ENCODE measurements around the gene MAPK11.
"Not testable (repeated sequence)": the region's sequence is repeated elsewhere in the genome, so short reads cannot be mapped to it uniquely, and the experiment has no call there.

MAPK11 gene

GRCh38 chr22:50281957-50282356, 11.8 kb upstream of the MAPK11 start:
- Histone ChIP-seq H3K4me1 (ENCODE audit: insufficient read depth, low read length) (no peaks in the 10 kb centered on the region), H3K9me3 (ENCODE audit: control insufficient read depth, insufficient read depth, low read length) (no peaks in the 10 kb centered on the region), H3K9ac (ENCODE audit: low read depth, low read length) (no peak overlapping the region), H3K36me3 (ENCODE audit: insufficient read depth, low read length) (peaks cover 19% of the 10 kb centered on the region)

GRCh38 chr22:50281384-50281760, 11.2 kb upstream of the MAPK11 start:
- H3K4me1 ChIP-seq (ENCODE audit: insufficient read depth, low read length): no peaks in the 10 kb centered on the region
- peaks cover 4% of the 10 kb centered on the region; the same call in 1 of the 2 replicates for H3K9me3 ChIP-seq (ENCODE audit: control insufficient read depth, insufficient read depth, low read length)
- no peak overlapping the region for H3K9ac ChIP-seq (ENCODE audit: low read depth, low read length)
- peaks cover 19% of the 10 kb centered on the region for H3K36me3 ChIP-seq (ENCODE audit: insufficient read depth, low read length)

- Histone ChIP-seq H3K4me1 (ENCODE audit: insufficient read depth, low read length) (no peaks in the 10 kb centered on the region), H3K9ac (ENCODE audit: low read depth, low read length) (no peak overlapping the region), H3K9me3 (ENCODE audit: control insufficient read depth, insufficient read depth, low read length) (peaks cover 7% of the 10 kb centered on the region; the same call in 1 of the 2 replicates), H3K36me3 (ENCODE audit: insufficient read depth, low read length) (peaks cover 19% of the 10 kb centered on the region)
These were observed 10.7 kb upstream of the MAPK11 start for GRCh38 chr22:50280708-50281383.

- peaks cover 24% of the 10 kb centered on the region for H3K36me3 ChIP-seq (ENCODE audit: insufficient read depth, low read length)
- no peak overlapping the region for H3K9ac ChIP-seq (ENCODE audit: low read depth, low read length)
- no peaks in the 10 kb centered on the region for H3K4me1 ChIP-seq (ENCODE audit: insufficient read depth, low read length)
- peaks cover 8% of the 10 kb centered on the region; the same call in 1 of the 2 replicates for H3K9me3 ChIP-seq (ENCODE audit: control insufficient read depth, insufficient read depth, low read length)
These were observed 10.0 kb upstream of the MAPK11 start for GRCh38 chr22:50280022-50280707.

GRCh38 chr22:50278956-50279619, 8.9 kb upstream of the MAPK11 start:
- H3K9me3 ChIP-seq (ENCODE audit: control insufficient read depth, insufficient read depth, low read length): peaks cover 8% of the 10 kb centered on the region; the same call in 1 of the 2 replicates
- H3K4me1 ChIP-seq (ENCODE audit: insufficient read depth, low read length): no peaks in the 10 kb centered on the region
- peaks cover 24% of the 10 kb centered on the region for H3K36me3 ChIP-seq (ENCODE audit: insufficient read depth, low read length)
- H3K9ac ChIP-seq (ENCODE audit: low read depth, low read length): no peak overlapping the region

GRCh38 chr22:50278461-50278860, 8.3 kb upstream of the MAPK11 start:
- H3K36me3 ChIP-seq (ENCODE audit: insufficient read depth, low read length): peaks cover 24% of the 10 kb centered on the region

GRCh38 chr22:50277761-50278160, 7.6 kb upstream of the MAPK11 start:
- Histone ChIP-seq H3K9me3 (ENCODE audit: control insufficient read depth, insufficient read depth, low read length) (peaks cover 8% of the 10 kb centered on the region; the same call in 1 of the 2 replicates), H3K9ac (ENCODE audit: low read depth, low read length) (no peak overlapping the region), H3K36me3 (ENCODE audit: insufficient read depth, low read length) (peaks cover 24% of the 10 kb centered on the region), H3K4me1 (ENCODE audit: insufficient read depth, low read length) (no peaks in the 10 kb centered on the region)

More at GRCh38 chr22:50278461-50278860, 8.3 kb upstream of the MAPK11 start:
- Histone ChIP-seq H3K4me1 (ENCODE audit: insufficient read depth, low read length) (no peaks in the 10 kb centered on the region), H3K9me3 (ENCODE audit: control insufficient read depth, insufficient read depth, low read length) (peaks cover 8% of the 10 kb centered on the region; the same call in 1 of the 2 replicates), H3K9ac (ENCODE audit: low read depth, low read length) (no peak overlapping the region)

- Histone ChIP-seq H3K4me1 (ENCODE audit: insufficient read depth, low read length) (no peaks in the 10 kb centered on the region; the same call in 1 of the 2 replicates), H3K9me3 (ENCODE audit: control insufficient read depth, insufficient read depth, low read length) (peaks cover 8% of the 10 kb centered on the region; the same call in 1 of the 2 replicates), H3K36me3 (ENCODE audit: insufficient read depth, low read length) (peaks cover 24% of the 10 kb centered on the region), H3K9ac (ENCODE audit: low read depth, low read length) (no peak overlapping the region)
These were observed 6.0 kb upstream of the MAPK11 start for GRCh38 chr22:50276143-50276542.

- Histone ChIP-seq H3K4me1 (ENCODE audit: insufficient read depth, low read length) (no peaks in the 10 kb centered on the region; the same call in 1 of the 2 replicates), H3K9me3 (ENCODE audit: control insufficient read depth, insufficient read depth, low read length) (peaks cover 8% of the 10 kb centered on the region; the same call in 1 of the 2 replicates), H3K36me3 (ENCODE audit: insufficient read depth, low read length) (peaks cover 24% of the 10 kb centered on the region), H3K9ac (ENCODE audit: low read depth, low read length) (no peak overlapping the region)
These were observed 5.2 kb upstream of the MAPK11 start for GRCh38 chr22:50275181-50276055.

GRCh38 chr22:50274771-50275170, 4.6 kb upstream of the MAPK11 start:
- peaks cover 8% of the 10 kb centered on the region; the same call in 1 of the 2 replicates for H3K9me3 ChIP-seq (ENCODE audit: control insufficient read depth, insufficient read depth, low read length)
- peaks cover 21% of the 10 kb centered on the region for H3K36me3 ChIP-seq (ENCODE audit: insufficient read depth, low read length)
- H3K4me1 ChIP-seq (ENCODE audit: insufficient read depth, low read length): no peaks in the 10 kb centered on the region; the same call in 1 of the 2 replicates
- H3K9ac ChIP-seq (ENCODE audit: low read depth, low read length): no peak overlapping the region

GRCh38 chr22:50274311-50274710, 4.1 kb upstream of the MAPK11 start:
- Histone ChIP-seq H3K9me3 (ENCODE audit: control insufficient read depth, insufficient read depth, low read length) (peaks cover 8% of the 10 kb centered on the region; the same call in 1 of the 2 replicates), H3K9ac (ENCODE audit: low read depth, low read length) (no peak overlapping the region), H3K4me1 (ENCODE audit: insufficient read depth, low read length) (peaks cover 3% of the 10 kb centered on the region; the same call in 1 of the 2 replicates), H3K36me3 (ENCODE audit: insufficient read depth, low read length) (peaks cover 16% of the 10 kb centered on the region)

GRCh38 chr22:50273781-50274180, 3.6 kb upstream of the MAPK11 start:
- not testable (repeated sequence) for H3K9ac ChIP-seq (ENCODE audit: low read depth, low read length); H3K9me3 ChIP-seq (ENCODE audit: control insufficient read depth, insufficient read depth, low read length); H3K4me1 ChIP-seq (ENCODE audit: insufficient read depth, low read length)
- peaks cover 16% of the 10 kb centered on the region for H3K36me3 ChIP-seq (ENCODE audit: insufficient read depth, low read length)

GRCh38 chr22:50273352-50273751, 3.2 kb upstream of the MAPK11 start:
- not testable (repeated sequence) for H3K4me1 ChIP-seq (ENCODE audit: insufficient read depth, low read length); H3K9ac ChIP-seq (ENCODE audit: low read depth, low read length); H3K9me3 ChIP-seq (ENCODE audit: control insufficient read depth, insufficient read depth, low read length)
- H3K36me3 ChIP-seq (ENCODE audit: insufficient read depth, low read length): peaks cover 16% of the 10 kb centered on the region

Data from ES-I3 (cell line).